ENCODE measurements around the gene PROX1.

PROX1 gene

DNA sequence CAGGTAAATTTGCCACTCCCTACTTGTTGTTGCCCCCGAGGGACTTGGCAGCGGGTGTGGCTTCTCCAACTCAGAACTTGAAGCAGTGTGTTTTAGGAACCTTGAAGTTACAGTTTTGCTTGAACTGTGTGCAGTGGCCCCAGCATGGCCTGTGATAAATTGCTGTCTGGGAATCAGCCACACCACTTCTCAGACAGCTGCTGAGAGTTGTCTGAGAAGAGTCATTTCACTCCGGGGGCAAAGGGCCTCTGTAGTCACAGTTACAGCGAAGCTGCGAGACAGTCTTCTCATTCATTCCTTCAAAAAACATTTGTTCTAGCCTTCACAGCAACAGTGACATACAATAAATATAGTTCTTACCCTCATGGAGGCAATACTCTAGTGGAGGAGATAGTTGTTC is 70.3 kb downstream of the PROX1 start:
- no peak overlapping the region for H3K27ac ChIP-seq
- H3K4me1 ChIP-seq = no peaks in the 10 kb centered on the region
- no peak for TF ChIP-seq Cebpa-rat (IDR thresholded peaks at IDR 0.05)
- no peak overlapping the region for H3K9ac ChIP-seq
- no peak overlapping the region for H3K4me2 ChIP-seq
- H4K20me1 ChIP-seq = no peaks in the 10 kb centered on the region
- no peak overlapping the region for H3K4me3 ChIP-seq
- no peaks in the 10 kb centered on the region for H3K9me3 ChIP-seq
- H3K27me3 ChIP-seq = no peaks in the 10 kb centered on the region
- no peaks in the 10 kb centered on the region for H3K36me3 ChIP-seq

DNA sequence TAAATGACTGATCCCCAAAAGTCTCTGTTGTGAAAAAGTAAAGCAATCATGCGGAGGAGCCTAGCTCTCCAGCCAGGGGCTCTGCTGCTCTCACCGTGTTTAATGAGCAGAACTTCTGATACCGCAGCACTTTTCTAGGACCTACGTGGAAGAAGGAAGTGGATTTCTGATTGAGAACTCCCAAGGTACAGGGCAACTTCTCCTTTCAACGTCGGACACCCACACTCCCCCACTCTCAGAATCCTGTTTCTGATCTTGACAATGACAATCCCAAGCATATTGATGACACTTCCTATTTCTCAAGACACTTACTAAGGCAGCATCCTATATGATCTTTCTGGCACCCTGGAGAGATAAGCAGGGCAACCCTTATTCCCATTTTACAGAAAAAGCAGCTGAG is 78.4 kb downstream of the PROX1 start:
- Histone ChIP-seq H4K20me1 (no peaks in the 10 kb centered on the region), H3K4me2 (no peak overlapping the region), H3K9ac (no peak overlapping the region), H3K9me3 (no peaks in the 10 kb centered on the region), H3K4me3 (no peak overlapping the region), H3K27me3 (no peaks in the 10 kb centered on the region), H3K36me3 (no peaks in the 10 kb centered on the region), H3K27ac (no peak overlapping the region), H3K4me1 (no peaks in the 10 kb centered on the region)
- no peak for TF ChIP-seq Cebpa-rat (IDR thresholded peaks at IDR 0.05)

DNA sequence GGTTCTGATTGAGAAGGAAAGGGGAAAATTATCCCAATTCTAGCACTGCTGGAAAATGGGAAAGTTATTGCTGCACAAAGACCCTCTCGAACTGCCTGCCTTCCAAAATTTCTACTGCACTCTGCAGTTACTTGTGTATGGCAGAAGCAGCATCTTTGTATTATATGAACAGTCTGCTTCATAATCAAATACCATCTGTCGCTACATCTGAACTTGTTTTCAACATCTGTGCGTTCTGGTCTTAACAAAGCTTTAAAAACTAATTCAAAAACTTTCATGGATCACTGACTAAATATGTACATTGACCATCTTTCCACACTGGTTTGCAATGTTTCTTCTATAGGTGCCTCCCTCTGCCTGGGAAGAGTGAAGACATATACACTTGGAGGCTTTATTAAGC is 79.2 kb downstream of the PROX1 start:
- Histone ChIP-seq H3K4me2 (no peak overlapping the region), H4K20me1 (no peaks in the 10 kb centered on the region), H3K9me3 (no peaks in the 10 kb centered on the region), H3K9ac (no peak overlapping the region), H3K36me3 (no peaks in the 10 kb centered on the region), H3K4me3 (no peak overlapping the region), H3K27ac (no peak overlapping the region), H3K27me3 (no peaks in the 10 kb centered on the region), H3K4me1 (no peaks in the 10 kb centered on the region)
- TF ChIP-seq Cebpa-rat (IDR thresholded peaks at IDR 0.05) = no peak

DNA sequence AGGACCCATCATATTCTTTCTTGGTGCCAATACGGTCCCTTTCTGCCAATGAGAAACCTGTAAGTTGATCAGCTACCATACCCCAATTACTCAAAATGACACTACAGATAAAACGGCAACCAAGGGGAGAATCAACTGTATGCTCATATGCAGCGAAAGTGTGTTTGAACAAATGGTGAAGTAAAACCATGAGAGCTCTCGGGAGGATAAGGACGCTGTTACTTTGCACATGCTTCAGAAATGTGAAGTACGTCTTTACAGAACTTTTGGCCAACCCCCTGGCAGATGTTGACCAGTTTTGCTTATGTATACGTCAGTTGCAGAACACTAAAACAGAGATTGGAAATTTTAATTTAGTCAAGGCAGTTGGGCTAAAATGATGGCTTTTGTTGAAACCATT is 79.6 kb downstream of the PROX1 start:
- Histone ChIP-seq H3K27me3 (no peaks in the 10 kb centered on the region), H3K9ac (no peak overlapping the region), H4K20me1 (no peaks in the 10 kb centered on the region), H3K4me2 (no peak overlapping the region), H3K4me3 (no peak overlapping the region), H3K36me3 (no peaks in the 10 kb centered on the region), H3K27ac (no peak overlapping the region), H3K9me3 (no peaks in the 10 kb centered on the region), H3K4me1 (no peaks in the 10 kb centered on the region)
- no peak for TF ChIP-seq Cebpa-rat (IDR thresholded peaks at IDR 0.05)

DNA sequence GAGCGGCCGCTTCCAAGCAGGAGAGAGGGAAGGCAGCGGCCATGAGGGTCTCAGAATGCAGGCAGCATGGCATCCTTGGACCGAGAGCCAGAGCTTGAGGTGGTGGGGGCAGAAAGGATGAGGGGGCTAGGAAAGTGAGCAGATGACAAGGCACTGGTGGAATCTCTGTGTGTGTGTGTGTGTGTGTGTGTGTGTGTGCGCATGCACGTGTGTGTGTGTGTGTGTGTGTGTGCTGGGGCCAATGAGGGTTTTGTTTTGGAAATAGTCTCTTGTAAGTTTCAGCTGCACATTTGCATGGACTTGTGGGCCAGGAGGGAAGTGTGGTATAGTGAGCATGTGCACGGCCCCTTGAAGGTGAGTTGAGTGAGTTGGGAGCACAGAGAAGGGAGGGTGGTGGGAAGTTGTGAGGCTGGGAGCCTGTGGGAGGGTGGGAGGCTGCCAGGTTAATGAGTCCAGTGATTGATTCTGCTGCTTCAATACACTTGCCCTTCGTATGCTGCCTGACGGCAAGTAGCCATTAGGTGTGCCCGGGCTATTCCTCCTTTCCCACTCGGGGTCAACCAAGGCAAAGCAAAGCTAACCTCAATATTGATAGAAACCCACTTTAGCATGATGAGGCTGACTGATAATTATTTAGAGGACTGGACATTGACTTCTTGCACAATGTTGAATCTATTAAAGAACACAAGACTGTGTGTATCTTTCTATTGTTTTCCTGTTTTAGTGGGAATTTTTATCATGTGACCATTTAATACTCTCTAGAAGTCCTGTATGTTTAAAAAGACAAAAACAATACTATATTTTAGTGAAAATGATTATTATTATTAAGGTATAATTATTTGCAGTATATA is 80.3 kb downstream of the PROX1 start:
- H3K4me2 ChIP-seq = no peak overlapping the region
- no peaks in the 10 kb centered on the region for H3K36me3 ChIP-seq
- TF ChIP-seq Cebpa-rat (IDR thresholded peaks at IDR 0.05) = no peak
- no peaks in the 10 kb centered on the region for H3K27me3 ChIP-seq
- no peak overlapping the region for H3K9ac ChIP-seq
- H3K4me1 ChIP-seq = no peaks in the 10 kb centered on the region
- H3K4me3 ChIP-seq = no peak overlapping the region
- H4K20me1 ChIP-seq = no peaks in the 10 kb centered on the region
- no peak overlapping the region for H3K27ac ChIP-seq
- no peaks in the 10 kb centered on the region for H3K9me3 ChIP-seq

DNA sequence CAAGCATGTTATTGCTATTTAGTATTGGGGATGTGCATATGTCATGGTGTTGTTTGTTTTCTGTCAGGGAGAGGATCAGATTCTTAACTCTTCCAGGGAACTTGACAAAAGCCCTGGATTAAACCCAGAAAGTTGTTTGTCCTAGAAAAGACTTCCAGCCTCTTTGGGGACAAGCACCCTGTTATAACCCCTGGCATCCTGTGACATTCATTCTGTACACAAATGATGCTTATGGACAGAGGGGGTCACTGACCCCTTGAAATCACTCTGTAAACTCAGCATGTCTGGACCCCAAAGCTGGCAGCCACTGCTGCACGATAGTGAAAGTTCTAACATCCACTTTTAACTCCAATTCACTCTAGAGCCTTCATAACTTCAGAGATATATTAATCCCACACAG is 81.2 kb downstream of the PROX1 start:
- Histone ChIP-seq H3K4me3 (no peak overlapping the region), H3K9me3 (no peaks in the 10 kb centered on the region), H3K4me1 (no peaks in the 10 kb centered on the region), H3K27me3 (no peaks in the 10 kb centered on the region), H3K4me2 (no peak overlapping the region), H4K20me1 (no peaks in the 10 kb centered on the region), H3K9ac (no peak overlapping the region), H3K27ac (no peak overlapping the region), H3K36me3 (no peaks in the 10 kb centered on the region)
- no peak for TF ChIP-seq Cebpa-rat (IDR thresholded peaks at IDR 0.05)

DNA sequence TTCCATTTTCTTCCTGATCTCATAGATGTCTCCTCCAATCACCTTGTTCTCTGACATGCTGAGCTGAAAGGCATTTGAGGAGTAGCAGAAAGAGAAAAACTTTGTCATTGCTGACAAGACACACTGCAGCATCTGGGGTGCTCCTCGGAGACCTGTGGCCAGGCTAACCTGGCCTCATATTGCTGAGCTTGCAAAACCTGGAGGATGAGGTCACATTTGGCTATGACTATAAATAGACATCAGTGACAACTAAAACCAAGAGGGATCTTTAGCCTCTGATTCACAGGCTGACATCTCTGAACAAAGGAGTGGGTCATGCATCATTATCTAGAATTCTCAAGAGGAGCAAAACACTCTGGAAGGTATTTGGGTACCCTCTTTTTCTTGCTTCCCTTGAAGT is 83.7 kb downstream of the PROX1 start:
- TF ChIP-seq Cebpa-rat (IDR thresholded peaks at IDR 0.05) = no peak
- Histone ChIP-seq H3K4me2 (no peak overlapping the region), H3K9me3 (no peaks in the 10 kb centered on the region), H3K4me1 (peaks cover 7% of the 10 kb centered on the region; the same call in 1 of the 2 replicates), H3K27me3 (no peaks in the 10 kb centered on the region), H3K36me3 (no peaks in the 10 kb centered on the region), H3K9ac (no peak overlapping the region), H3K4me3 (no peak overlapping the region), H4K20me1 (no peaks in the 10 kb centered on the region), H3K27ac (no peak overlapping the region)

DNA sequence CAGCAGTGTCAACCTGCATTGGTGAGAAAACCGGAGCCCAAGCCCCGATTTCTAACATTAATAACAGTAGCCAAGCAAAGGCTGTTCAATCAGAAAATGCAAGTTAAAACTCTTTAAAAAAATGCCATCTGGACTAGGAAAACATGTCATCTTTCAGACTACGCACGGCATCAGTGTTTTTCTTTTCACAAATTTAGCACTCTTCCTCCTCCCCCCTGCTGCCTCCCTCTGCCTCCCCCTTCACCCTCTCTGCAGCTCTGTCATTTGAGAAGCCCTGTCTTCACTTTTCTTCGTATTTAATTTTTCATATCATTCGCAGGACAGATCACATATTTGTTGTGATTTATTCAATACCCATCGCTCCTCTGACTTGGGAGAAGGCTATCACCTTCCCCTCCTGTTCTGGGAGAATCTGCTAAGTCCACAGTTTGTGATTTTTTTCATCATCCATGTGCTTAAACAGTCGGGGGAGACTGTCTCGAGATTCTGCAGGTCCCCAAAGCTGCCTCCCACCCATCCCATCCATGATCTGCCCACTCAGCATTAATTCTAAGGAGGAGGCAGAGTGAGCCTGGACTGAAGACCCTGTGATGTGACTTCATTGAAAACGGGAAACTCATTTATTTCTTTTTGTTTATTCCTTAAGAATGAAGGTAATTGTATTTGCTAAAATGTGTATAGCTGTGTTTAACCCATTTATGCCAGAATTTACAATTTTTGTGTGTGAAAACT is 84.8 kb downstream of the PROX1 start:
- H3K36me3 ChIP-seq = no peaks in the 10 kb centered on the region
- H3K4me3 ChIP-seq = no peak overlapping the region
- H3K4me1 ChIP-seq = peaks cover 16% of the 10 kb centered on the region; the same call in 1 of the 2 replicates
- no peaks in the 10 kb centered on the region for H4K20me1 ChIP-seq
- no peaks in the 10 kb centered on the region for H3K27me3 ChIP-seq
- H3K4me2 ChIP-seq = no peak overlapping the region
- H3K9ac ChIP-seq = no peak overlapping the region
- no peak overlapping the region for H3K27ac ChIP-seq
- no peak for TF ChIP-seq Cebpa-rat (IDR thresholded peaks at IDR 0.05)
- H3K9me3 ChIP-seq = no peaks in the 10 kb centered on the region

DNA sequence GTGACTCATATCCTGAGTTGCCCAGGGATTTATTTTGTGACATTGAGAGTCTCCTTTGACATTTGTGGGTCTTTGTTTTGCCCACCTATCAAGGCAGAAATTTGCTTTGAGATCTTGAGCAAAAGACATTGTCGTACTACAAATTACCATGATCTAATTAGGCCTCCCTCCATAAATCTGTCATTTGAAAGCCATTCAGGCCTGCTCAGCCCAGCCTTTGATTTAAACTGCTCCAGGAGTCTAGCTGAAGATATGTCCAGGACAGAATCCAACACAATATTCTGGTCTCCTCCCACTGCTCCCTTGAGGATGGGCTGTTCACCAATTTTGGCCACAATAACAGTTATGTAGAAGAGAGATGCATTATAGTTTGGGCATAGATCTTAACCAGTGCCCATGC is 86.7 kb downstream of the PROX1 start:
- H4K20me1 ChIP-seq = no peaks in the 10 kb centered on the region
- no peak overlapping the region for H3K27ac ChIP-seq
- no peak for TF ChIP-seq Cebpa-rat (IDR thresholded peaks at IDR 0.05)
- no peaks in the 10 kb centered on the region for H3K9me3 ChIP-seq
- H3K9ac ChIP-seq = no peak overlapping the region
- no peak overlapping the region for H3K4me3 ChIP-seq
- no peaks in the 10 kb centered on the region for H3K27me3 ChIP-seq
- no peaks in the 10 kb centered on the region for H3K36me3 ChIP-seq
- peaks cover 16% of the 10 kb centered on the region; the same call in 1 of the 2 replicates for H3K4me1 ChIP-seq
- no peak overlapping the region for H3K4me2 ChIP-seq

DNA sequence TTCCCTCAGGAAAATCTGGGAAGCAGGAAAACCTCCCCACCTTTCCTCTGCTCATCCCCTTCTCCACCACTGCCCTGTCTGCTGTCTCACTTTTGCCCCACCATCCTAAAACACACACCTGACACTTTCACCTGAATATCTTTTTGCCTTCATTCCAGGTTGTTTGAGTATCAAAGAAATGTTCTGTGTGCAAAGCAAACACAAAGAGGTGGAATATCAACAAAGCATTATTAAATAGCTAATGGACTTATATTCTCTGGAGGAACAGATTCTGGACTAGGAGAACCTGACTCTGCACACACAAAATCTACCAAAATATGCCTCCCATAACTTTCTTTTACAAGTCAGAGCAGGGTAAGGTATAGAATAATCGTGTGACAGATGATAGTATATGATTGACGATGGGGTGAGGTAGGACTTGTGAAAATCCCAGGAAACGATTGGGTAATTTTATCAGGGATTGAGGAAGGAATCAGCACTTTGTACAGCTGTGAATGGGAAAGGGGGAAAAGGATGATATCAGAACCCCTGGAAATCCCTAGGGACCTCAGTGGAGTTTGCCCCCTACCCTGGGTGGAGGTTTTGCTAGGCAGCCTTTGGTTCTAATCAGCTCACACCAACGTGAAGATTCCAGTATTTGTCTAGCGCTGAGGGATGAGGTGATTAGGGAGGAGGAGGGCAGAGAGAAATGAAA is 87.7 kb downstream of the PROX1 start:
- Histone ChIP-seq H3K4me1 (peaks cover 16% of the 10 kb centered on the region; the same call in 1 of the 2 replicates), H3K4me3 (no peak overlapping the region), H3K9me3 (0 out of 2 replicates have a peak, but pooled peaks cover 4% of the 10 kb centered on the region), H3K4me2 (0 out of 2 replicates have a peak overlapping the region, but pooled peaks have one; percentile 8), H4K20me1 (no peaks in the 10 kb centered on the region), H3K27ac (no peak overlapping the region), H3K36me3 (no peaks in the 10 kb centered on the region), H3K27me3 (no peaks in the 10 kb centered on the region), H3K9ac (no peak overlapping the region)
- no peak for TF ChIP-seq Cebpa-rat (IDR thresholded peaks at IDR 0.05)
